OCI-LY1 (cell line): ENCODE measurements around the gene ST8SIA1.

ENCODE experiments used
- EZH2 ChIP-seq: fragments of 200-600 bp; sonication (generic), shearing (Covaris generic); IDR thresholded peaks from 2 replicates; pipeline ENCODE4 v1.8.0; 2017; ENCODE audit warnings: borderline replicate concordance, mixed run types, mild to moderate bottlenecking, antibody characterized with exemption, low read length, moderate library complexity, mixed read lengths
- TF ChIP-seq, protein P1 (sequence below): fragments of 200-600 bp; sonication (generic), shearing (Covaris generic); IDR thresholded peaks from 2 replicates; pipeline ENCODE4 v1.5.1; 2017; ENCODE audit warnings: mild to moderate bottlenecking, antibody characterized with exemption, low read length, moderate library complexity, mixed read lengths

DNA sequence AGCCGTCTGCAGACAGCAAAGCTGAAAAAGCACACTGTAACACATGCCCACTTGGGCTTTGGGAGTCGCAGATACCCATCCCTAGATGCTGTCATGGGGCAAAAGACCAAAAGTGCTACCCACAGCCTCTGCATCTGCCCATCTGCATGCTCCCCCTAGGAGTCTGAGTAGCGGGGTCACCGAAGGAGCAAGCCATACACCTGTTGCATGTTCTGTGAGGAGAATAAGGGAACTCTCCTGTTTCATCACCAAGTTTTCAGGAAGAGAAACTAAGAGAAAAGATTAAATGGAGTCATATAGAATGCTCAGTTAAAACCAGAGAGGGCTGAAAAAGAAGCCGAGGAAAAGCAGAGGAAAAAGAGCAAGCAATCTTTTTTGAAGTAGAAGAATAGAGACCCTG lies 13.7 kb upstream of the ST8SIA1 start:
- TF ChIP-seq, protein P1, sequence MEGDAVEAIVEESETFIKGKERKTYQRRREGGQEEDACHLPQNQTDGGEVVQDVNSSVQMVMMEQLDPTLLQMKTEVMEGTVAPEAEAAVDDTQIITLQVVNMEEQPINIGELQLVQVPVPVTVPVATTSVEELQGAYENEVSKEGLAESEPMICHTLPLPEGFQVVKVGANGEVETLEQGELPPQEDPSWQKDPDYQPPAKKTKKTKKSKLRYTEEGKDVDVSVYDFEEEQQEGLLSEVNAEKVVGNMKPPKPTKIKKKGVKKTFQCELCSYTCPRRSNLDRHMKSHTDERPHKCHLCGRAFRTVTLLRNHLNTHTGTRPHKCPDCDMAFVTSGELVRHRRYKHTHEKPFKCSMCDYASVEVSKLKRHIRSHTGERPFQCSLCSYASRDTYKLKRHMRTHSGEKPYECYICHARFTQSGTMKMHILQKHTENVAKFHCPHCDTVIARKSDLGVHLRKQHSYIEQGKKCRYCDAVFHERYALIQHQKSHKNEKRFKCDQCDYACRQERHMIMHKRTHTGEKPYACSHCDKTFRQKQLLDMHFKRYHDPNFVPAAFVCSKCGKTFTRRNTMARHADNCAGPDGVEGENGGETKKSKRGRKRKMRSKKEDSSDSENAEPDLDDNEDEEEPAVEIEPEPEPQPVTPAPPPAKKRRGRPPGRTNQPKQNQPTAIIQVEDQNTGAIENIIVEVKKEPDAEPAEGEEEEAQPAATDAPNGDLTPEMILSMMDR = no peak
- no peak for TF ChIP-seq EZH2
